Adrenal gland (tissue), 5 donors: Measurements from ENCODE around the gene NEDD8.
"Not testable (repeated sequence)": the region's sequence is repeated elsewhere in the genome, so short reads cannot be mapped to it uniquely, and the experiment has no call there.

Experiments used
- CTCF ChIP-seq, 6 experiments: fragments of 450-650 bp in 4 of 6; fragments of 200-600 bp in 2 of 6; sonication (generic) in 1 of 6; IDR thresholded peaks; 1 replicate in 5 of 6; 2 replicates in 1 of 6; pipeline versions ENCODE4 v1.5.1 to v1.8.0; 2016 to 2021; ENCODE audit warnings: antibody characterized with exemption in 6 of 6, mild to moderate bottlenecking in 2 of 6, moderate library complexity in 1 of 6
- POLR2A ChIP-seq, 2 donors: fragments of 450-650 bp; IDR thresholded peaks; one replicate each; pipeline ENCODE4 v1.6.1; 2017; ENCODE audit warnings: antibody characterized with exemption in 2 of 2, mild to moderate bottlenecking in 2 of 2, moderate library complexity in 1 of 2
- donor health status: DM: no; HTN: no; CAD: no.

GRCh38 chr14:24222987-24223386, 9.2 kb downstream of the NEDD8 start:
- not testable (repeated sequence) for TF ChIP-seq CTCF, POLR2A (IDR thresholded peaks at IDR 0.05)
